ENCODE results near the gene CACNA1I. TPM values are rescaled to one million over a fixed set of nuclear protein-coding genes. Genes with fewer than 3 reads are reported as not detected.
A peak's percentile ranks its signal among the peaks of the same experiment; 100 is the strongest.
"Not testable (repeated sequence)": the region's sequence is repeated elsewhere in the genome, so short reads cannot be mapped to it uniquely, and the experiment has no call there.

The CACNA1I gene
- total RNA-seq, 1 donor from 2014 or later: not detected

GRCh38 chr22:39721206-39722031, 150.9 kb downstream of the CACNA1I start:
- DNase-seq: no peak

- DNase-seq: no peak
Measured at GRCh38 chr22:39722032-39722325, 151.4 kb downstream of the CACNA1I start.

- no peak for DNase-seq
Measured at GRCh38 chr22:39722501-39722900, 151.9 kb downstream of the CACNA1I start.

GRCh38 chr22:39723463-39723862, 152.9 kb downstream of the CACNA1I start:
- DNase-seq: no peak

GRCh38 chr22:39723899-39724351, 153.4 kb downstream of the CACNA1I start:
- no peak for DNase-seq

- no peak for DNase-seq
Measured at GRCh38 chr22:39724390-39724789, 153.8 kb downstream of the CACNA1I start.

GRCh38 chr22:39724857-39725256, 154.3 kb downstream of the CACNA1I start:
- no peak for DNase-seq

GRCh38 chr22:39725351-39726035, 154.9 kb downstream of the CACNA1I start:
- no peak for DNase-seq

- peak; percentile 2 for DNase-seq
Measured at GRCh38 chr22:39727541-39727940, 157.0 kb downstream of the CACNA1I start.

GRCh38 chr22:39728236-39728860, 157.8 kb downstream of the CACNA1I start:
- DNase-seq: no peak

GRCh38 chr22:39729141-39729934, 158.8 kb downstream of the CACNA1I start:
- DNase-seq: no peak

- DNase-seq: no peak
Measured at GRCh38 chr22:39731481-39731880, 160.9 kb downstream of the CACNA1I start.

GRCh38 chr22:39731881-39732555, 161.5 kb downstream of the CACNA1I start:
- no peak for DNase-seq

- no peak for DNase-seq
Measured at GRCh38 chr22:39732625-39733024, 162.1 kb downstream of the CACNA1I start.

- no peak for DNase-seq
Measured at GRCh38 chr22:39733191-39733590, 162.6 kb downstream of the CACNA1I start.

- not testable (repeated sequence) for DNase-seq
Measured at GRCh38 chr22:39734046-39734445, 163.5 kb downstream of the CACNA1I start.

GRCh38 chr22:39734866-39735265, 164.3 kb downstream of the CACNA1I start:
- no peak for DNase-seq

- no peak for DNase-seq
Measured at GRCh38 chr22:39735776-39736175, 165.2 kb downstream of the CACNA1I start.

- DNase-seq: no peak
Measured at GRCh38 chr22:39738746-39739145, 168.2 kb downstream of the CACNA1I start.
